Stimulated activated CD4-positive, alpha-beta T cell treated with anti-CD3 and anti-CD28 coated beads, Interleukin-12 subunit alpha, Interleukin-12 subunit beta, amount 100 ng/mL, for 24 hours (primary cell): ENCODE results near the gene GINS1.
"Not testable (repeated sequence)": the region's sequence is repeated elsewhere in the genome, so short reads cannot be mapped to it uniquely, and the experiment has no call there.

ENCODE experiments used
- DNase-seq, 2 experiments: peaks; one replicate each; pipeline ENCODE4 v3.0.0-alpha.2; 2020; ENCODE audit warnings: low read depth in 2 of 2

The GINS1 gene

DNA sequence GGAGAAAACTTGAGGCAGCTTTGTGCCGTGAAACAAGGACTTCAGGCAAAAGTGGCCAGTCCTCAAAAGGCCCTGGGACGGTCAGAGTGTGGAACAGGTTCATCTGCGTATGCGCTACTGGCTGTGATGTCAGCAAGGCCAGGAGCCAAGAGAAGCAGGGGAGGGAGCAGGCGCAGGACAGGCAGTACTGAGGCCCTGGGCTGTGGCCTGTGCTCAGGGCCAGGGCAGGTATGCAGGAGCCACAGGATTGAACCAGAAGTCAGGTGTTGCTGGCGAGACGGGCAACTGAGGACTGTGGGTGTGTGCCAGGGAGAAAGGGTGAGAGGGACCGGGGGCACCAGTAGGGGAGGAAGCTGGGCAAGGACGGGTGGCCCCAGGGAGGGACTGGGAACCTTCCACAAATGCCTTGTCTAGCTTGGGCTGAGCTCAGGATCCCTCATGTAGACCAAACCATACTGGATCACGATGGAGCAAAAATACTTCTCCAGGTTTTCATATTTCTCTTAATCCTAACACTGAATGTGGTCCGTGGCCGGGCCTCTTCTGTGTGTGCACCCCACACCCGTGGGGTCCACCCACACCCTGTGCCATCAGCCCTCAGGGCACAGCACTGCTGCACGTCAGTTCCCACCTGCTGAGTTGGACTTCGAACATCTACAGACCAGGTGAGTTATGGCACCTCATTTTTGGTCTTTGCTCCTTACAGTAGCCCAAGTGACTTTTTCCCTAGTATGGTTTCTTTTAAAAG is 46.9 kb downstream of the GINS1 start:
- DNase-seq, result no peak

DNA sequence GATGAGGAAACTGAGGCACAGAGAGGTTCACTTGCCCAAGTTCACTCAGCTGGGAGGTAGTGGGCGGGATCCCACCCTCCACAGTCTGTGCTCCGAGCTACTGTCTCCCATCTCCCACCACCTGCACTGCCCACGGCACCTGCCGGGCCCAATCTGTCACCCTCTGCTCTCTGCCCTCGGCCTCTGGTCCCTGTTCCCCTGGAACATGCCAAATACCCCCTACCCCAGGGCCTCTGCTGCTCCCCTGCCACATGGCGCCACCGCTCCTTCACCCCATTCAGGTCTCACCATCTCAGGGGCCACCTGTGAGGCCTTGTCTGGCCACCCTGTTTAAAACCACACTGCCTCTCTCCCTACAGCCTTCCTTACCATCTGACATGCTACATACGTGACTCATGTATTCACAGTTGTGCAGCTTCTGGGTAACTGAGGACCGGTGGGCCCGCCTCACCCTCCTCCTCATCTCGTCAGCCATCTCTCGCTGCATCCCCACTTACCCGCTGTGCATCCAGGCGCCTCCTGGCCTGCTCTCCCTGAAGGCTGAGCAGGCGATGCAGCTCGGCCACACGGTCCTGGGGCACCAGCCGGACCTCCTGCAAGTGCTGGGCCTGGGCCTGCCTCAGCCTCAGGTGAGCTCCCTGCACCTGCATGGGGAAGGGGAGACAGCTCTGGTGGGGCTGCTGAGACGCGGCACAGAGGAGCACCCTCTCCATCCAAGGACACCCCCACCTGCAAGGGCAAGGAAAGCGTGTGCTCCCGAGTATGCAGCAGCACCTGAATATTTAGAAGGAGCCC is 50.6 kb downstream of the GINS1 start:
- no peak for DNase-seq

DNA sequence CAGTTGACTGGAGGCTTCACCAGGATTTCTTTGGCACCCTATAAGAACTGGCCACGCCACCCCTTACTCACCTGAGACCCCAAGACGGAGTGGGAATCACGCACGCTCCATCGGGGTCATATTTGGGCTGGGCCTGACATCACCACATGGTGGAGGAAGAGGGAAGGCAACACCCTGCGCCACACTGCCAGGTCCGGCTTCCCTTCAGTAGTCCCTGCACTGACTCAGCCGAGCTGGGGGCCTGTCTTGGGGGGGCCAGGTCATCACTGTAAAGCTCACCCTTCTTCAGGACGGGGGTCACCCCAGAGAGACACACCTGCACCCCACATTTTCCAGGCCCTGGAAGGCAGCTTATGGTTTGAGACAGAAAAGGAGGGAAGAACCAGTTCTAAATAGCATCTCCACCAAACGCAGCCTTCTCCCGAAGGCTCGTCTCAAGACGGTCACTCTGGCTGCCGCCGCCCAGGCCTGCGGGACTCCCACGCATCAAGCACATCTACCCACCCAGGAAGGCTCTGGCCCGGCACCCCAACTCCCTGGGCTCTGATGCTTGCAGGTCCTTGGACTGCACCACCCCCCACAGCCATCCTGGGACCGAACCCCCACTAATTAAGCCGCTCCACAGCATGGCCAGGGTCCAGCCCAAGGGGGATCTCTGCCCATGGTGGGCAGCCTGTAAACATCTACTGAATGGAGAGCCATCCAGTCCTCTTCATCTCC is 51.8 kb downstream of the GINS1 start:
- no peak for DNase-seq

DNA sequence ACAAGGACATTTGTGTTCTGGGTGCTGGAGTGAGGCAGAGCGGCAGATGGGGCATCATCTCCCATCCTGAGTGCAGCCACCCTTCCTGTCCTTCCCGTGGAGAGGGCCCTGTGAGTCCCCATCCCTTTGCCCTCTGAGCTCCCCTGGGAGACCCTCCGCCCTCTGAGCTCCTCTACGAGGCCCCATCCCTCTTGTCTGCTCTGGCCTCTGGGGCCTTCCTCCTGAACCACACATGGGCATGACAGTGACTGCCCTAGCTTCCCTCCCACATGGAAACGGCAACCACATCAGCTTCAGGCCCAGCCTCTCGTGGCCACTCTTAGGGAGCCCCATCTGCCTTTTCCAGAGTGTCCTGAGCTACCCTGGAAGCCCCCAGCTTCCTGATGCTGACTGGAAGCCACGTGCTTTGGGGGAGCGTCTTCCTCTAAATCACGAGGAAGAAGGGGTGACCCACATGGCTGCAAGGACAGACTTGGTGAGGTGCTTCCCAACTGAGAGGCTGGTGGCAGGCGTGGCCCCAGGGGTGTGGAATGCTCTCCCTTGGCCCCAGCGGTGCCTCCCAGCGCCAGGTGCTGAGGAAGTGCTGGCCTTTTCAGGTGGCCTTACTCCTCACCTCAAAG is 52.6 kb downstream of the GINS1 start:
- no peak for DNase-seq

DNA sequence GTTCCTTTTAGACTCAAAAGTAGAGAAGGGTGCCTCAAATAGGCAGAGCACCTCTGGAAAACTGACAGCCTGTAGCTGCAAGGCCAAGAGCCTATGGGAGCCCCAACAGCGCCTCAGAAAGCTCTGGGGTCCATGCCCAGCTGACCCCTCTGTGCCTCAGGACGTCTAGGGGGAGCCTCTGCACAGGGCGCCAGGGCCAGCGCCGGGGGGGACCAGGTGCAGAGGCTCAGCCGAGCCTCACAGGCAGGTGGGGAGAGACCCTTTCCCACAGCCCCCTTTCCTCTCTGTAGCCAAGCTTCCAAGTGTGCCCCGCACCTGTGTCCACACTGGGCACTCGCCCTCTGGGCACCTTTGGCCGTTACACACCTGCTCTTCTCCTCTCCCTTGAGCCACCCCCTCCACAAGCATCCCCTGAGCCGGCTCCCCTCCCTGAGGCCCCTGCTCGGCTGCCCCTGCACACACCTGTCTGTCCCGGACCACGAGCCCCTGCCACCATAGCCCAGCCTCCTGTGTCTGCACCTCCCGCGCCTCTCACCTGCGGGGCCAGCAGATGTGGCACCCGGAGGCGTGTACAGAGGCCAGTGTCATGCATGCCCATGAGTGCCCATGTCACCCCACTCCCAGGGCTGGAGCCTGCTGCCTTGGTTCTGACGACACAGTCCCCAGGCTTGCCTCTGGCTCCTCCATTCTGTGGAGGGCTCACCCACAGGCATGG is 53.2 kb downstream of the GINS1 start:
- DNase-seq, result no peak

DNA sequence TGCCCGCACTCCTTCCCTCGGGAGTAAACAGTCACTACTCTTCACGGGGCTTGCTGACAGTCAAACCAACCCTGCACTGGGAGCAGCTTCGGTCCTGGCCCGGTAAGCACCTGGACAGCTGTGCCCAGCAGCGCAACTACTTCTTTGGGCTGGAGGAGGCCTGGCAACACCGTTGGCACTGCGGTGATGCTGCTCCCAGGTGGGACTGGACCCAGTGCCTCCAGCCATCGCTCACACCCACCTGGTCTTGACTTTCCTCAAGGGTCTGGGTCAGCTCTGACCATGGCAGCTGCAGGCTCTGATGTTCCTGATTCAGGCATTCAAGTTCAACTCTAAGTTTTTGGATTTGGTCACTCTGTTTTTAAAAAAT is 53.8 kb downstream of the GINS1 start:
- no peak for DNase-seq

DNA sequence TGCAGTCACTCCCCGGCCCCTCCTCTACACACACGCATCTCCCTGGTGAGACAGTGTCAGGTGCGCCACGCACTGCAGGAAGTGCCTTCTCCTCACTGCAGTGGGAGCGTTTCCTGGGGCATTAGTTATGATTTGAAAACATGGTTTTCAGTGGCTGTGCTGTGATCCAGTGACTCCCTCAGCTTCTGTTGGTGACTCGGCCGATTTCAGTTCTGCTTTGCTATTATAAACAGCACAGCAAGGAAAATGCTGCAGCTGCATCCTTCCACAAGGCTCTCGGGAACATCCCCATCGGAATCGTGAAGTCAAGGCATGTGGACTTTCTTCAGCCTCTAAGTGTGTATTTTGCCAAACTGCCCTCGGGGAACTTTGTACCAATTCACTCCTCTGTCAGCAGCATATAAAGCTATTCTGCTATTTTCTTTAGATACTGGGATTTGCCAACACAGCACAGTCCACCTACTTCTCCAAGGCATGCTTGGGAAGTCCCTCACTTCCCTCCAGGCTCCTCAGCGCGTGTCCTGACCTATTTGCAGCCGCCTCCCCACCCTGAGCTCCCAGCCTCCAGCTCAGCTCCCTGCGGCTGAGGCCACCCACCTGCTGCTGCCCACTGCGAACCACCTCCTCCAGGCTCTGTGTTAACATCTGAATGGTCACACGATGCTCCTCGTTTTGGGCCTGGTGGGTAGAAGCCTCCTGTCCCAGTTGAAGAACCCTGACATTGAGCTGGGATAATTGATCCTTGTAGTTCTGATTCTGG is 54.5 kb downstream of the GINS1 start:
- DNase-seq, result no peak

DNA sequence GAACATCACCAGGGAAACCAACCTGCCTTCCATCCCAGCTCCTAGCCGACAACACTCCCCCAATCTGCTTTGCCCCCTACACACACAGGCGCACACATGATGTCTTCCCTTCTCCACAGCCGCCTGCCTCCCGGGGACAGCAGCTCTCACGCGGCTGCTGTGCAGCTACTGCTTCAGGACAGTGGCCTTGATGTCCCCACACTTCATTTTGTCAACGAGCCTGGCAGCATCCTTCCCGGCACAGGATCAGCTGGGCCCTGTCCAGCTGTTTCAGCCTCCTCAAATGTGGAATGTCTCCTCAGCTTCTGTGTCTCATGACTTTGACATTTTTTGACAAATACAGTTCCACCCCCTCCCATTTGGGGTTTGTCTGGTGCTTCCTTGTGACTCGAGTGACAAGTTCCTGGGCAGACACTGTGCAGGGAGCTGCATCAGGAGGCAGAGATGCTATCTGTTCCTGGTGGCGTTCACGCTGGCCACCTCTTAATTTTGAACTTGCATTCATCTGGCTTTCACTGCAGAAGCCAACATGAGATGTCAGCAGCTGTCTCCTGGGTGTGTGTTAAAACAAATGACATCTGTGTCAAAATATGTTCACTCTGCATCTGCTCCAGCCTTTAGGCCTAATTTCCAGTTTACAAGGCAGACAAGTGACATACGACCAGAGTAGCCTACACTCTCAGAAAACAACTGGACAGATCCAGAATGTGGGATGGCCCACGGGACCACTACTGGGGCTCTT is 57.2 kb downstream of the GINS1 start:
- DNase-seq, result no peak

DNA sequence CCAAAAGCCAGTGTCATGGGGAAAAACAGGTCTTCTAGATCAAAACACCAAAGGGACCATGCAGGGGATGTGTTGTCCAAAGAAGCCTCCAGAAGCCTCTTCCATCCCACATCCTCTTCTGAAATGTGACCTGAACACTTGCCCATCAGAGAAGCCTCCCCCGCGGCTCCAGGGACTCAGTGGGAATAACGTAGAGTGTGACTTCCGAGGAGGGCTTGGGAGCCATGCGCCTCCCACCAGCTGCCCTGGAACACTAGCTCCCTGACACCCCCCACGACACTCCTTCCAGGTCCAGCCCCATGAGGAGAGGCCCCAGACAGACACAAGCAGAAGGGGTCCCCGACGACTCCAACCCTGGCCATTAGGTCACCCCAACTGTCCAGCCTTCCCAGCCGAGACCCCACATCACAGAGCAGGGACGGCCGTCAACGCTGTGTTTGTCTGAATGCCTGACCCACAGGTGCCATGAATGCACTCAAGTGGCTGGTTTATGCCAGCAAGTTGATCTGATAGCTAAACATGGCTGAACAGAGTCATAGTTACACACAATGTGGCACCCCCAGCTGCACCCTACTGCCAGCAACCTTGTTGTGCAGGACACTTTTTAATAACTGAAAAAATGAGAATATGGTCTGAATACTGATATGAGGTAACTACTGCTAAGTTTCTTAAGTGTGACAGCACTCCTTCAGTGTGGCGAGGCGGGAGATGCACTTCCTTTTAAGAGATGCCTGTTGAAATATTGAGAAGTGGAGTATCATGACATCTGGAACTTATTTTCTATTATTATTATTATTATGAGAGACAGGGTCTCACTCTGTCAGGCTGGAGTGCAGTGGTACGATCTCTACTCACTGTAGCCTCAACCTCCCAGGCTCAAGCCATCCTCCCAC is 58.0 kb downstream of the GINS1 start:
- DNase-seq, result no peak

DNA sequence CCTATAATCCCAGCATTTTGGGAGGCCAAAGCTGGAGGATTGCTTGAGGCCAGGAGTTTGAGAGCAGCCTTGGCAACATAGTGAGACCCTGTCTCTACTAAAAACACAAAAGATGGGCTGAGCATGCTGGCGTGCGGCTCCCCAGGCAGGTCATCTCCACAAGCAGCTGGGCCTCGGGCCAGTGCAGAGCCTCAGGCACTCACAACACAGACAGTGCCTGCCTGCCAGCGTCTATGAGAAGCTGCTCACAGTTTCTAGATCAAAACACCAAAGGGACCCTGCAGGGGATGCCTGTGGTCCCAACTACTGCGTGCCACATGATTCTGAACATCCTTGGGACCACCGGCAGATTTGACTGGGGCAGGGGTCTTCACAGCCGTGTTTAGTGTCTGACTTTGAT is 59.4 kb downstream of the GINS1 start:
- DNase-seq, result no peak

DNA sequence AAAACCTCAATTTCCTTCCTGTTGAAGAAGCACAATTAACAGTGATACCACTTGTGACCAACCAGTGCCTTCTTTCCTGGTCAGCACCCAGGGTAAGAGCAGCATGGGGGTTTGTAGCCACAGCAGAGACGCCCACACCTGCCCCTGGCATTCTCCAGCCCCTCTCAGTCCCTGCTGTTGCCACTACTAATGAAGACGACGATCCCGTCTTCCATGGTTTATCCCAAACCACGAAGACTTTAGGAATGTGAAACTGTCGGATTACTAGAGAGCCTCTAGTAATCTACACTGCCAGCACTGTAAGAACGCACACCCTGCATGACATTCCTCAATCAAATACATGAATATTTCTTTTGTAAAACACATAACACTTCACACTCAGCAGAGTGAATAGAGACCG is 60.0 kb downstream of the GINS1 start:
- DNase-seq, result no peak

DNA sequence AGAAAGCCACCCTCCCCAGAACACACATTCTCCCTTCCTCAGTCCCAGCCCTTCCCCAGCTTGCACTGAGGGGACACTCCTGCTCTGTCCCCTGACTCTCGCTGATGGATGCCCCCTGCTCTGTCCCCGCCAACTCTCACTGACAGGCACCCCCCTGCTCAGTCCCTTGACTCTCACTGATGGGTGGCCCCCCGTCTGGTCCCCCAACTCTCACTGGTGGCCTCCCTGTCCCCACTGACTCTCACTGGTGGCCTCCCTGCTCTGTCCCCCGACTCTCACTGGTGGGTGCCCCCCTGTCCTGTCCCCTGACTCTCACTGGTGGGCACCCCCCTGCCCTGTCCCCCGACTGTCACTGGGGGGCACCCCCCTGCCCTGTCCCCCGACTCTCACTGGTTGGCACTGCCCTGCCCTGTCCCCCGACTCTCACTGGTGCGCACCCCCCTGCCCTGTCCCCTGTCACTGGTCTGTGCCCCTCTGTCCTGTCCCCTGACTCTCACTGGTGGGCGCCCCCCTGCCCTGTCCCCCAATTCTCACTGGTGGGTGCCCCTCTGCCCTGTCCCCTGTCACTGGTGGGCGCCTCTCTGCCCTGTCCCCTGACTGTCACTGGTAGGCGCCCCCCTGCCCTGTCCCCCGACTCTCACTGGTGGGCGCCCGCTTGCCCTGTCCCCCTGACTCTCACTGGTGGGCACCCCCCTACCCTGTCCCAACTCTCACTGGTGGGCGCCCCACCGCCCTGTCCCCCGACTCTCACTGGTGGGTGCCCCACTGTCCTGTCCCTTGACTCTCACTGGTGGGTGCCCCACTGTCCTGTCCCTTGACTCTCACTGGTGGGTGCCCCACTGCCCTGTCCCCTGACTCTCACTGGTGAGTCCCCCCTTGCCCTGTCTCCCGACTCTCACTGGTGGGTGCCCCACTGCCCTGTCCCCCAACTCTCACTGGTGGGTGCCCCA is 60.9 kb downstream of the GINS1 start:
- no peak for DNase-seq

DNA sequence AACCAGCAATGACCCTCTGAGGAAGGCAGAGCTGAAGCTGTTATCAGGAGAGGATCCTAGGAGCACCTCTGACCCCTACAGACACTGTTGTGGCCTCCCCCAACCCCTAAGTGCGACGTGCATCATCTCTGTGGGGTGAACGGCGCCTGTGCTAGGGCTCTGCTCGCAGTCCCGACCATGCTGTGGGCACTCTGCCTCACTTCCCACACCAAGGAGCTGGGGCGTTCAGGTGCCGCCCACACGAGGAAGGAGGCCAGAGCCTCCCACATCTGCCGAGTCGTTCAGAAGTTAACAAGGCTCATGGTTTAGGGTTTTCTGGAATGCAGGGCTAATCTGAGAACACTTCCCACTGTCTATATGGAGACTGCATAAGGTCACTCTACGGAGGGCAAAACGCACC is 62.1 kb downstream of the GINS1 start:
- no peak for DNase-seq

DNA sequence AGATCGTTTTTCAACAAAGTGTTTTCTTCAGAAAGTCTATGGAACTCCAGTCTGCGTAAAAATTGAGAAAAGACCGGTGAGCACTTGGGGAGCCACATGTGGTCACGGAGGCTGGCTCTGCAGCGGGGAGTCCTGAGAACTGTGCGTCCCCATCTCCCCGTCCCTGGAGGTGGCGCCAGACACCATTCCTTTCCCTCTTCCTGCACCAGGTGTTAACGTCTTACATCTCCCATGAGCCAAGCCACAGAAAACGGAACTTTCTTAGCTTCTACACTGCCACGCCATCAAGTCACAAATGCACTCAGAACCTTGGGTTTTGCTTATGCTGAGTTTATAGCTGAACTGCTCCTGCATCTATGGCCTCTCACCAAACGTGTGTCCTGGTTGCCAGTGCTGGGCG is 62.6 kb downstream of the GINS1 start:
- DNase-seq, result peak in 1 of 2 experiments; percentile 24

DNA sequence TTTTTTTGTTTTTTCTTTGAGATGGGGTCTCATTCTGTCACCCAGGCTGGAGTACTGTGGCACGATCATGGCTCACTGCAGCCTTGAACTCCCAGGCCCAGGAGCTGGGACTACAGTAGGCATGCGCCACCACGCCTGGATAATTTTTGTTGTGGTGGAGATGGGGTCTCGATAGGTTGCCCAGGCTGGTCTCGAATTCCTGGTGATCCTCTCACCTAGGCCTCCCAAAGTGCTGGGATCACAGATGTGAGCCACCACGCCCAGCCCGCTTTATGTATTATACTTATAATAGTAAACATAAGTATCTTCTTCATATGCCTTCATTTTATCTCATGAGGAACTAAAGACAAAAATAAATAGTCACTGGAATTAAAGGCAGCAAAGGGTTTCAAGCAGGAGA is 63.5 kb downstream of the GINS1 start:
- no peak for DNase-seq

DNA sequence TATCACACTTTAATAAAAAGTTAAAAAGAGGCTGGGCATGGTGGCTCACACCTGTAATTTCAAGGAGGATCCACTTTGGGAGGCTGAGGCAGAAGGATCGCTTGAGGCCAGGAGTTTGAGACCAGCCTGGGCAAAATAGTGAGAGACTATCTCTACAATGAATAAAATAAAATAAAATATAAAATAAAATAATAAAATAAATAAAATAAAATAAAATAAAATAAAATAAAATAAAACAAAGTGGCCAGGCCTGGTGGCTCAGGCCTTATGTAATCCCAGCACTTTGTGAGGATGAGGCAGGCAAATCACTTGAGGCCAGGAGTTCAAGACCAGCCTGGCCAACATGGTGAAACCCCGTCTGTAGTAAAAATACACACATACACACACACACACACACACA is 65.8 kb downstream of the GINS1 start:
- not testable (repeated sequence) for DNase-seq

DNA sequence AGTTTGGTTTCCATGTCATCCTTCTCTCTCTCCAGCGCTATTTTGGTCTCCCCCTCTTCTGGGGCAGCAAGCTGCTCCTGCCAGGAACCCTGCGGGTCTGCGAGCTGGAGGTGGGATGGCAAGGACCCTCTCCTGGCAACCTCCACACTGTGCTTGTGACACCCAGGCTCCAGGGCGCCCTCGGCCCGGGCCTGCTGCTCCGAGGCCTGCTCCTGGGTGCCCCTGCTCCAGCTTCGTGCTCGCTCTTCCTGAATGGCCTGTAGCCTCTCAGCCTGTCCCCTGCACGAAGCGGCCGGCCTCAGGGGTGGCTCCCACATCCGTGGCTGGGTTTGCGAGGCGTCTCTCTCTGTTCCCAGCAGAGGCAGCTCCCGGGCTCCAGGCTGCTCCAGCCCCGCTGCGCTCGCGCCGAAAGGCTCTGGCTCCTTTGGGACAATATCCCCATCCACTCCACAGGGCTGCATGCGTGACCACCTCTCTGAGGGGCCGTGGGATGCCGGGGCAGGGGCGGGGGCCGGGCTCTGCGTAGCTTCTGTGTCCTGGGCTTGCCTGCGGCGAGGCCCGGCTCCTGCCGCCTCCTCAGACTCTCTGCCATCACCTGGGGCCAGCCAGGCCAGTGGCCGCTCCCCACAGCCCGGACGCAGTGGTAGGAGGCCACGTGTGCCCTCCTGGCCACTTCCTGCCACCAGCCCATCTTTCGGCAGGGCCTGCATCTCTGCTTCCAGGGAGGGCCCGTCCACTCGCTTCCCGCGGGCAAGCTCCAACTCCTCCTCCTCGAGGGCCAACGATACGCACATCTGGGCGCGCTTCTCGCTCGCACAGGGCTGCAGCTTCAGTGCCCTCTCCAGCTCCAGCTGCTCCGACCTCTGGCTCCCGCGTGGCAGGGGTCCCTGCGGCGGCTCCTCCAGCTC is 68.9 kb downstream of the GINS1 start:
- no peak for DNase-seq
